Pancreas (tissue), 10 donors: ENCODE data around the gene EMC10. TPM values are rescaled to one million over a fixed set of nuclear protein-coding genes. Genes with fewer than 3 reads are reported as not detected.
A peak's percentile ranks its signal among the peaks of the same experiment; 100 is the strongest.

ENCODE experiments used
- ATAC-seq, 4 donors: fragments of 200-7000 bp; cut with Tn5 transposase; one replicate each; pipeline versions ENCODE4 v1.8.0 to v1.9.1; 2020; ENCODE audit warnings: mild to moderate bottlenecking in 4 of 4, moderate library complexity in 4 of 4
- DNase-seq, 6 donors: peaks; one replicate each; pipeline ENCODE4 v3.0.0-alpha.2; 2020
- FAIRE-seq: peaks from 2 replicates; lab custom pipeline; 2012; peaks lifted over from hg19 to GRCh38; lab: Jason Lieb, UNC
- H3K27ac ChIP-seq, 4 donors: fragments of 200-600 bp; sonication (generic); 1 replicate in 3 of 4; 2 replicates in 1 of 4; pipeline versions ENCODE4 v1.5.0 to v1.8.0; 2020
- H3K27me3 ChIP-seq, 4 donors: fragments of 200-600 bp; one replicate each; pipeline ENCODE4 v1.8.0; 2021
- H3K36me3 ChIP-seq, 3 donors: fragments of 200-600 bp; sonication (generic) in 1 of 3; one replicate each; pipeline versions ENCODE4 v1.5.0 to v1.8.0; 2020 to 2021
- H3K4me1 ChIP-seq, 3 donors: fragments of 200-600 bp; one replicate each; pipeline ENCODE4 v1.8.0; 2021
- H3K4me3 ChIP-seq, 4 donors: fragments of 200-600 bp; sonication (generic) in 2 of 4; one replicate each; pipeline versions ENCODE4 v1.5.0 to v1.8.0; 2020 to 2021
- H3K9me3 ChIP-seq, 4 donors: fragments of 200-600 bp; one replicate each; pipeline ENCODE4 v1.8.0; 2021
- CTCF ChIP-seq, 4 donors: fragments of 200-600 bp; sonication (generic) in 3 of 4; IDR thresholded peaks; one replicate each; pipeline versions ENCODE4 v1.5.0 to v1.8.0; 2021; ENCODE audit warnings: antibody characterized with exemption in 4 of 4
- WGBS, 2 donors: extraction: QIAGEN DNeasy Blood & Tissue Kit; methylation state at CpG; one replicate each; pipeline ENCODE4 v1.1.7; 2013; 5-methylcytosine and 5-hydroxymethylcytosine counted together
- intact Hi-C, 3 donors: fragments of 100-400 bp; cut with DNase I; formaldehyde crosslinking; loops; one replicate each; pipeline versions ENCODE4 v1.11.1 to v1.14.2; 2022
- polyA plus RNA-seq, 2 donors: library from polyadenylated mRNA; stranded (reverse); fragments of 200-250 nt; gene quantifications; one replicate each; pipeline ENCODE4 v1.2.3, GENCODE V29; 2013
- total RNA-seq, 6 donors: library from RNA; stranded (reverse); fragmentation: NEBNext Ultra II Directional in 4 of 6; extraction: Animal tissue kit (Norgen Biotek cat#: 25700) in 4 of 6; gene quantifications; one replicate each; pipeline versions ENCODE4 v1.2.1 to v1.2.4, GENCODE V29; 2021 to 2023
- donor health status: healthy with polysubstance abuse.
- donor health status: DM: no; HTN: no; CAD: no; lungs with moderate emphysema.
- donor health status: DM: no; HTN: no; CAD: no.
- donor health status: control.
- donor health status: control.
- donor health status: Bipolar disorder and iron deficiency.
- donor health status: DM: yes; HTN: yes; CAD: no.
- donor health status: DM: no; HTN: no; CAD: no.
- donor health status: DM: no; HTN: no; CAD: no.
- donor health status: DM: yes; HTN: yes; CAD: no.

The EMC10 gene
- total and polyA plus RNA-seq, 8 donors = 34.7 to 160 (median 69.9) TPM

DNA sequence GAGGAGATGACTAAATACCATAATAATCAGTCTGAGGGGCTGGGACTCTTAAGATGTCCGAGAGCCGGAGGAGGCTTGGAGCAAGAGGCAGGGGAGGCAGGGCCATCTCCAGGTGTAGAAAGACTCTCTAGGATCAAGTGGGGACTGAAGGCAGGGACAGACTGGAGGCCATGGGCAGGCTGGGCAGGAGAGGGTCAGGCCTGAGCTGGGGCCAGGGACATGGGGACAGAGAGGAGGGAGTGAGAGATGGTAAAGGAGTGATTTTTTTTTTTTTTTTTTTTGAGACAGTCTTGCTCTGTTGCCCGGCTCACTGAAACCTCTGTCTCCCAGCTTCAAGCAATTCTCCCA is 32.5 kb downstream of the EMC10 start:
- Histone ChIP-seq H3K27ac (no peak overlapping the region), H3K36me3 (no peaks in the 10 kb centered on the region), H3K4me3 (no peak overlapping the region), H3K27me3 (no peaks in the 10 kb centered on the region), H3K4me1 (no peaks in the 10 kb centered on the region), H3K9me3 (no peaks in the 10 kb centered on the region)
- no peak for FAIRE-seq
- ATAC-seq = no peak
- 96% methylated on average over 3 of the region's 3 CpGs for WGBS, 2 donors
- no peak for TF ChIP-seq CTCF (IDR thresholded peaks at IDR 0.05)
- intact Hi-C loops = no loop called here
- DNase-seq = peak in 2 of 6 donors; percentile 27 to 35

DNA sequence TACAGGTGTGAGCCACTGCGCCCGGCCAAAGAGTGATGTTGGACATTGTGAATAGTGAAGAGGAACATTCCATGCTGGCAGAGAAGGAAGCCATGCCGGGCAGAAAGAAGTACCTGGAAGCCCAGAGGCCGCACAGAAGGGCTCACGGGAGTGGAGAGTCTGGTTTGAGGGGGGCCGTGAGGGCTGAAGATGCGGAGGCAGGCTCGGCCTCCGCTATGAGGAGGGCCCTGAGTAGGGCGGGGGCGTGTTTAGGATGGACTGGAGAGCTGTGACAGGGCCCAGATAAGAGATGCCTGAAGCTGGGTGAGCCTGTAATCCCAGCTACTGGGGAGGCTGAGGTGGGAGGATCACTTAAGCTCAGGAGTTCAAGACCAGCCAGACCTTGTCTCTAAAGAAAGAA is 33.1 kb downstream of the EMC10 start:
- WGBS, 2 donors = 87 to 88% methylated on average over 11 of the region's 11 CpGs
- Histone ChIP-seq H3K27me3 (no peaks in the 10 kb centered on the region), H3K27ac (no peak overlapping the region), H3K4me1 (no peaks in the 10 kb centered on the region), H3K36me3 (no peaks in the 10 kb centered on the region), H3K9me3 (no peaks in the 10 kb centered on the region), H3K4me3 (no peak overlapping the region)
- no peak for FAIRE-seq
- no peak for ATAC-seq
- intact Hi-C loops = no loop called here
- TF ChIP-seq CTCF (IDR thresholded peaks at IDR 0.05) = no peak
- peak in 2 of 6 donors; percentile 16 to 60 for DNase-seq

GRCh38 chr19:50510121-50510670 is 33.9 kb downstream of the EMC10 start:
- intact Hi-C loops = no loop called here
- H3K27me3 ChIP-seq = no peaks in the 10 kb centered on the region
- peak overlapping the region; percentile 38 to 73 (median 52) for H3K4me3 ChIP-seq
- ATAC-seq (no peak), FAIRE-seq (no peak), DNase-seq (peak in 3 of 6 donors; percentile 43 to 78 (median 62))
- H3K27ac ChIP-seq = peak overlapping the region in 1 of 4 donors; percentile 54
- TF ChIP-seq CTCF (IDR thresholded peaks at IDR 0.05) = no peak
- no peaks in the 10 kb centered on the region for H3K9me3 ChIP-seq
- no peaks in the 10 kb centered on the region for H3K36me3 ChIP-seq
- WGBS, 2 donors = 52 to 57% methylated on average over 26 of the region's 26 CpGs
- no peaks in the 10 kb centered on the region for H3K4me1 ChIP-seq

DNA sequence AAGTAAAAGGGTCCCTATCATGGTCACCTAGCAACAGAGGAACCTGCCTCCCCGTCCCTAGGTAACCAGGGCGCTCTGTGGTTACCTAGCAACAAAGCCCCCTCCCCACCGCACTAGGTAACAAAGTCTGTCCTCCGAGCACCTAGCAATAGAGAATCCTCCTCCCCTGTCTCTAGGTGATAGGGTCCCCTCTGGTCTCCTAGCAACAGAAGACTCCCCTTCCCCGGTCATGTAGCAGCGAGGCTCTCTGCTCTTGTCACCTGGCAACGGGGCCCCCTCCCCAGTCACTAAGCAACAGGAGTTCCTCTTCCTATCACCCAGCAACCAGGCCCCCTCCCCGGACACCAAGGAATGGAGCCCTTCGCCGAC is 34.4 kb downstream of the EMC10 start:
- Histone ChIP-seq H3K4me1 (no peaks in the 10 kb centered on the region), H3K4me3 (peak overlapping the region; percentile 38 to 73 (median 52)), H3K27me3 (no peaks in the 10 kb centered on the region), H3K9me3 (no peaks in the 10 kb centered on the region), H3K27ac (peak overlapping the region in 2 of 4 donors; percentile 35 to 54), H3K36me3 (no peaks in the 10 kb centered on the region)
- intact Hi-C loops = no loop called here
- no peak for FAIRE-seq
- no peak for ATAC-seq
- 4 to 7% methylated on average over 10 of the region's 10 CpGs for WGBS, 2 donors
- DNase-seq = no peak
- TF ChIP-seq CTCF (IDR thresholded peaks at IDR 0.05) = no peak

DNA sequence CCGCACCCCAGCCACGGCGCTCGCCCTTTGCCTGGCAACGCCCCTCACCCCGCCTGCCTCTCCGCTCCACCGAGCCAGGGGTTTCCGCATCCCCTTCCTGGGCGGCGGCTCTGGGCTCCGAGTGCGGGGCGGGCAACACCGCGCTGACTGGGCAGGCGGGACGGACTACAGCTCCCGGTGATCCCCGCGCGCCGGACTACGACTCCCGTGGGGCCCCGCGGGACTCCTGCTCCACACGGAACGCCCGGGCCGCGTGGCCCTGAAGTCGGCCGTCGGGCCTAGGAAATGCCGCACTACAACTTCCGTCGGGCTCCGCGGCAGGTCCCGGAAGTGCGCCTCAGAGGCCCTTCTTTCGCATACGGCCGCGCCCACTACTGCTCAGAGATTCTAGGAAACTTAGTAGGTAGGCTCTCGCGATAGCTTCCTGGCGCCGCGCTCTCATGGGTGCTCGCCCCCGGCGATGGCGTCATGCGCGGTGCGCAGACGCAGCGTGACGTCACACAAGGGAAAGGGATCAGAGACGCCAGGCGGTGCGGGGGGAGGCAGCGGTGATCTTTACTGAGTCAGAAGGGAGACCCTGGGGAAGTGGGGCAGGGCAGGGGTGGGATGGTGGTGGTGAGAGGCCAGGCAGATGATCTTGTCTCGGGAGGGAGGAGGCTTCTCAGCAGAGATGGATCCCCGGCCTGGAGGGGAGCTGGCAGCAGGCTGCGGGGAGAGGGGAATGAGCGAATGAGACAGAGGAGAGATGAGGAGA is 34.9 kb downstream of the EMC10 start, which contains the start of gene JOSD2:
Gene JOSD2, minus strand, starts transcription at position 123 of the 754 bp plus-strand sequence. CDS start 760 bp downstream, outside the sequence.
- H3K27me3 ChIP-seq = no peaks in the 10 kb centered on the region
- no peaks in the 10 kb centered on the region for H3K4me1 ChIP-seq
- peak within 1 kb of the TSS in 2 of 4 donors; percentile 35 to 54 for H3K27ac ChIP-seq
- DNase-seq = peak; percentile 95 to 99 (median 97)
- H3K36me3 ChIP-seq = no peaks in the 10 kb centered on the region
- intact Hi-C loops = no loop called here
- 2% methylated on average over 64 to 69 of the region's 69 CpGs for WGBS, 2 donors
- H3K4me3 ChIP-seq = peak within 1 kb of the TSS; percentile 38 to 73 (median 52)
- no peak for TF ChIP-seq CTCF (IDR thresholded peaks at IDR 0.05)
- peak; percentile 97 for FAIRE-seq
- peak; percentile 90 to 95 (median 93) for ATAC-seq
- H3K9me3 ChIP-seq = no peaks in the 10 kb centered on the region
